ENCODE results near the gene TTC33. TPM values are rescaled to one million over a fixed set of nuclear protein-coding genes. Genes with fewer than 3 reads are reported as not detected.

The TTC33 gene
- total and polyA plus RNA-seq, 2 donors (not counting 1 experiment from before 2014, with no cell fraction given) = 2.1 to 15.8 TPM

GRCh38 chr5:40694433-40694832 lies 61.3 kb downstream of the TTC33 start:
- H3K27me3 ChIP-seq (replicated peaks in 1 of 4; ENCODE audit: control extremely low read depth in 1 of 4, control insufficient read depth in 3 of 4, insufficient read depth in 4 of 4, low read length in 3 of 4) = no peaks in the 10 kb centered on the region
- DNase-seq = no peak
- H3K36me3 ChIP-seq (replicated peaks in 1 of 2; ENCODE audit: control extremely low read depth in 1 of 2, control insufficient read depth in 1 of 2, extremely low read depth in 1 of 2, insufficient read depth in 2 of 2, low read length in 1 of 2) = peaks cover 0 to 21% of the 10 kb centered on the region in 2 experiments
- Mint-ChIP-seq H3K4me3 (no peak overlapping the region), H3K9me3 (ENCODE audit: insufficient read depth) (no peaks in the 10 kb centered on the region), H3K27me3 (no peaks in the 10 kb centered on the region), H3K27ac (no peak overlapping the region), H3K4me1 (peaks cover 2% of the 10 kb centered on the region)
- H3K27ac ChIP-seq (ENCODE audit: low read length in 2 of 2) = no peak overlapping the region
- H3K4me2 ChIP-seq (replicated peaks; ENCODE audit: low read depth, low read length, poor library complexity, severe bottlenecking) = no peak overlapping the region
- H3K9ac ChIP-seq (ENCODE audit: low read length) = no peak overlapping the region
- peaks cover 0 to 4% (median 0%) of the 10 kb centered on the region in 3 donors for H3K9me3 ChIP-seq (ENCODE audit: control extremely low read depth in 1 of 3, control insufficient read depth in 2 of 3, insufficient read depth in 1 of 3, low read length in 2 of 3)
- H4K20me1 ChIP-seq (ENCODE audit: control insufficient read depth, insufficient read depth, low read length, poor library complexity, severe bottlenecking) = no peaks in the 10 kb centered on the region
- no peak for TF ChIP-seq EZH2 (IDR thresholded peaks at IDR 0.05; ENCODE audit: borderline replicate concordance, insufficient read depth, low read depth, low read length, poor library complexity, severe bottlenecking)
- TF ChIP-seq, protein P1, sequence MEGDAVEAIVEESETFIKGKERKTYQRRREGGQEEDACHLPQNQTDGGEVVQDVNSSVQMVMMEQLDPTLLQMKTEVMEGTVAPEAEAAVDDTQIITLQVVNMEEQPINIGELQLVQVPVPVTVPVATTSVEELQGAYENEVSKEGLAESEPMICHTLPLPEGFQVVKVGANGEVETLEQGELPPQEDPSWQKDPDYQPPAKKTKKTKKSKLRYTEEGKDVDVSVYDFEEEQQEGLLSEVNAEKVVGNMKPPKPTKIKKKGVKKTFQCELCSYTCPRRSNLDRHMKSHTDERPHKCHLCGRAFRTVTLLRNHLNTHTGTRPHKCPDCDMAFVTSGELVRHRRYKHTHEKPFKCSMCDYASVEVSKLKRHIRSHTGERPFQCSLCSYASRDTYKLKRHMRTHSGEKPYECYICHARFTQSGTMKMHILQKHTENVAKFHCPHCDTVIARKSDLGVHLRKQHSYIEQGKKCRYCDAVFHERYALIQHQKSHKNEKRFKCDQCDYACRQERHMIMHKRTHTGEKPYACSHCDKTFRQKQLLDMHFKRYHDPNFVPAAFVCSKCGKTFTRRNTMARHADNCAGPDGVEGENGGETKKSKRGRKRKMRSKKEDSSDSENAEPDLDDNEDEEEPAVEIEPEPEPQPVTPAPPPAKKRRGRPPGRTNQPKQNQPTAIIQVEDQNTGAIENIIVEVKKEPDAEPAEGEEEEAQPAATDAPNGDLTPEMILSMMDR (IDR thresholded peaks at IDR 0.05) = no peak
- intact Hi-C loops (cut with micrococcal nuclease) = no loop called here
- ChIA-PET CTCF (interaction anchor here (0.6 to 1.3 kb wide), 3 partner anchors 8 to 745 kb away, joined by 3 read pairs; no protein-coding TSS in a partner anchor), POLR2A (no interaction called here)
- no peak for ATAC-seq (ENCODE audit: low read depth)
- no peak overlapping the region for H3K4me3 ChIP-seq (ENCODE audit: control extremely low read depth in 1 of 5, extremely low read depth in 1 of 5, insufficient read depth in 1 of 5, low read depth in 2 of 5, low read length in 4 of 5)
- H3K79me2 ChIP-seq (ENCODE audit: control insufficient read depth, insufficient read depth, low read length) = peaks cover 27% of the 10 kb centered on the region
- H2AFZ ChIP-seq (ENCODE audit: insufficient read depth, low read depth, low read length, poor library complexity, severe bottlenecking) = no peak overlapping the region
- H3K4me1 ChIP-seq (ENCODE audit: control insufficient read depth in 2 of 2, insufficient read depth in 2 of 2, low read length in 2 of 2) = no peaks in the 10 kb centered on the region

GRCh38 chr5:40691894-40692293 lies 63.9 kb downstream of the TTC33 start:
- peaks cover 0 to 4% (median 0%) of the 10 kb centered on the region in 3 donors for H3K9me3 ChIP-seq (ENCODE audit: control extremely low read depth in 1 of 3, control insufficient read depth in 2 of 3, insufficient read depth in 1 of 3, low read length in 2 of 3)
- Mint-ChIP-seq H3K27me3 (no peaks in the 10 kb centered on the region), H3K4me1 (peaks cover 24% of the 10 kb centered on the region), H3K4me3 (no peak overlapping the region), H3K9me3 (ENCODE audit: insufficient read depth) (no peaks in the 10 kb centered on the region), H3K27ac (no peak overlapping the region)
- no peak overlapping the region for H3K9ac ChIP-seq (ENCODE audit: low read length)
- DNase-seq (no peak), ATAC-seq (ENCODE audit: low read depth) (no peak)
- H3K4me3 ChIP-seq (ENCODE audit: control extremely low read depth in 1 of 5, extremely low read depth in 1 of 5, insufficient read depth in 1 of 5, low read depth in 2 of 5, low read length in 4 of 5) = no peak overlapping the region
- H3K36me3 ChIP-seq (replicated peaks in 1 of 2; ENCODE audit: control extremely low read depth in 1 of 2, control insufficient read depth in 1 of 2, extremely low read depth in 1 of 2, insufficient read depth in 2 of 2, low read length in 1 of 2) = peaks cover 0 to 21% of the 10 kb centered on the region in 2 experiments
- ChIA-PET POLR2A (no interaction called here), CTCF (interaction anchor here (1.0 to 4.4 kb wide), 3 partner anchors 32 to 977 kb away, joined by 3 to 34 read pairs (median 3); no protein-coding TSS in a partner anchor)
- no peaks in the 10 kb centered on the region for H3K27me3 ChIP-seq (replicated peaks in 1 of 4; ENCODE audit: control extremely low read depth in 1 of 4, control insufficient read depth in 3 of 4, insufficient read depth in 4 of 4, low read length in 3 of 4)
- no peak overlapping the region for H3K27ac ChIP-seq (ENCODE audit: low read length in 2 of 2)
- TF ChIP-seq, protein P1 (IDR thresholded peaks at IDR 0.05) = no peak
- TF ChIP-seq EZH2 (IDR thresholded peaks at IDR 0.05; ENCODE audit: borderline replicate concordance, insufficient read depth, low read depth, low read length, poor library complexity, severe bottlenecking) = no peak
- H2AFZ ChIP-seq (ENCODE audit: insufficient read depth, low read depth, low read length, poor library complexity, severe bottlenecking) = no peak overlapping the region
- H3K4me2 ChIP-seq (replicated peaks; ENCODE audit: low read depth, low read length, poor library complexity, severe bottlenecking) = no peak overlapping the region
- H3K79me2 ChIP-seq (ENCODE audit: control insufficient read depth, insufficient read depth, low read length) = peaks cover 44% of the 10 kb centered on the region
- no peaks in the 10 kb centered on the region for H4K20me1 ChIP-seq (ENCODE audit: control insufficient read depth, insufficient read depth, low read length, poor library complexity, severe bottlenecking)
- over 99% methylated on average over 8 of the region's 9 CpGs for WGBS (ENCODE audit: insufficient coverage)
- peaks cover 8 to 10% of the 10 kb centered on the region in 2 donors for H3K4me1 ChIP-seq (ENCODE audit: control insufficient read depth in 2 of 2, insufficient read depth in 2 of 2, low read length in 2 of 2)
- intact Hi-C loops (cut with micrococcal nuclease) = no loop called here
